Measurements from ENCODE around the gene KHDRBS2.

DNA sequence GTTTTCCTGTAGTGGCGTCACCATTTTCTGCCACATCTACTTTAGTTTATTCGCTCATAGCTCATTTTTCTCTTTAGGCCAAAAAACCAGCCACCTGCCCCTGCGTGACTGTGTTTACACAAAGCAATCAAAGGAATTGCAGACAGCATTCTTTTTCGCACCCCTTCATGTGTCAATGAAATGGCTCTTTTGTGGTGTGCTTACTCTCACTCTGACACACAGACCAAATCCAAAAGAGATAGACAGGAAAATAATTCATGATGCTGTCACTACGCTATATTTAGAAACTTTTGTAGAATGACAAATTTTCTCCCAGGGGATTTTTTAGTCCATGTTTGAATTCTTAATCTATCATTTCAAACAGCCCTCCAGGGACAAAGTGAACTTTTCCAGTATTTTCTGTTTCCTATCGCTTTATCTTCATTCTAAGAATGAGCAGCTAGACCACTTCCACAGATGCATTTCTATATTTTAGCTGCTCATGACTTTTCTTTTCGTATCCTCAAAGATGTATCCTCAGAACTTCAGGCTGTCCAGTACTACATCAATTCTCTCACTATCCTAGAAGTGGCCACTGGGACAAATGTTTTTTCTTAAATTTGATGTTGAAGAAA lies 37.9 kb upstream of the KHDRBS2 start:
- TF ChIP-seq, protein P1, sequence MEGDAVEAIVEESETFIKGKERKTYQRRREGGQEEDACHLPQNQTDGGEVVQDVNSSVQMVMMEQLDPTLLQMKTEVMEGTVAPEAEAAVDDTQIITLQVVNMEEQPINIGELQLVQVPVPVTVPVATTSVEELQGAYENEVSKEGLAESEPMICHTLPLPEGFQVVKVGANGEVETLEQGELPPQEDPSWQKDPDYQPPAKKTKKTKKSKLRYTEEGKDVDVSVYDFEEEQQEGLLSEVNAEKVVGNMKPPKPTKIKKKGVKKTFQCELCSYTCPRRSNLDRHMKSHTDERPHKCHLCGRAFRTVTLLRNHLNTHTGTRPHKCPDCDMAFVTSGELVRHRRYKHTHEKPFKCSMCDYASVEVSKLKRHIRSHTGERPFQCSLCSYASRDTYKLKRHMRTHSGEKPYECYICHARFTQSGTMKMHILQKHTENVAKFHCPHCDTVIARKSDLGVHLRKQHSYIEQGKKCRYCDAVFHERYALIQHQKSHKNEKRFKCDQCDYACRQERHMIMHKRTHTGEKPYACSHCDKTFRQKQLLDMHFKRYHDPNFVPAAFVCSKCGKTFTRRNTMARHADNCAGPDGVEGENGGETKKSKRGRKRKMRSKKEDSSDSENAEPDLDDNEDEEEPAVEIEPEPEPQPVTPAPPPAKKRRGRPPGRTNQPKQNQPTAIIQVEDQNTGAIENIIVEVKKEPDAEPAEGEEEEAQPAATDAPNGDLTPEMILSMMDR (IDR thresholded peaks at IDR 0.05) = no peak
- no peak for TF ChIP-seq POLR2A (IDR thresholded peaks at IDR 0.05)
